Liver (tissue), 9 donors: ENCODE data around the gene SMIM21. TPM values are rescaled to one million over a fixed set of nuclear protein-coding genes. Genes with fewer than 3 reads are reported as not detected.

Experiments used
- DNase-seq: peaks from one replicate; pipeline ENCODE4 v3.0.0-alpha.2; 2017; ENCODE audit warnings: low spot score
- H3K27ac ChIP-seq, 2 donors: one replicate each; pipeline ENCODE4 v1.7.0; 2013; ENCODE audit warnings: inconsistent platforms in 2 of 2, low read length in 2 of 2, control low read depth in 1 of 2, low read depth in 1 of 2, mild to moderate bottlenecking in 1 of 2
- H3K27me3 ChIP-seq, 4 donors: one replicate each; pipeline versions ENCODE4 v1.6.1 to v1.7.0; 2013; ENCODE audit warnings: low read length in 3 of 4, inconsistent platforms in 1 of 4, mild to moderate bottlenecking in 1 of 4, moderate library complexity in 1 of 4; ENCODE audit not compliant: control insufficient read depth in 4 of 4, insufficient read depth in 4 of 4
- H3K36me3 ChIP-seq, 4 donors: one replicate each; pipeline versions ENCODE4 v1.6.1 to v1.7.0; 2013; ENCODE audit warnings: low read length in 3 of 4, mild to moderate bottlenecking in 3 of 4, low read depth in 1 of 4, moderate library complexity in 1 of 4; ENCODE audit not compliant: control insufficient read depth in 4 of 4, insufficient read depth in 3 of 4
- H3K4me1 ChIP-seq, 4 donors: one replicate each; pipeline versions ENCODE4 v1.6.1 to v1.7.0; 2013; ENCODE audit warnings: low read length in 3 of 4, mild to moderate bottlenecking in 3 of 4, moderate library complexity in 1 of 4; ENCODE audit not compliant: control insufficient read depth in 4 of 4, insufficient read depth in 4 of 4
- H3K4me3 ChIP-seq, 3 donors: one replicate each; pipeline versions ENCODE4 v1.6.1 to v1.7.0; 2013; ENCODE audit warnings: low read length in 3 of 3, control low read depth in 1 of 3, low read depth in 1 of 3, mild to moderate bottlenecking in 1 of 3
- H3K9ac ChIP-seq, 2 donors: one replicate each; pipeline ENCODE4 v1.7.0; 2013; ENCODE audit warnings: low read length in 2 of 2, mild to moderate bottlenecking in 2 of 2, moderate library complexity in 2 of 2, control low read depth in 1 of 2, low read depth in 1 of 2
- H3K9me3 ChIP-seq, 4 donors: one replicate each; pipeline versions ENCODE4 v1.6.1 to v1.7.0; 2013; ENCODE audit warnings: low read length in 3 of 4; ENCODE audit not compliant: control insufficient read depth in 4 of 4
- EGR1 ChIP-seq, 2 donors: IDR thresholded peaks; 2 replicates each; pipeline ENCODE4 v1.6.1; 2016 to 2018; ENCODE audit warnings: antibody characterized with exemption in 2 of 2, low read depth in 2 of 2
- FOXA1 ChIP-seq: IDR thresholded peaks from 2 replicates; pipeline ENCODE4 v1.6.1; 2016; ENCODE audit warnings: antibody characterized with exemption
- FOXA2 ChIP-seq: IDR thresholded peaks from 2 replicates; pipeline ENCODE4 v1.6.1; 2016; ENCODE audit warnings: antibody characterized with exemption
- GABPA ChIP-seq, 2 donors: IDR thresholded peaks in 1 of 2; conservative IDR thresholded peaks in 1 of 2; 2 replicates each; pipeline ENCODE4 v1.6.1; 2016; ENCODE audit warnings: antibody characterized with exemption in 2 of 2, mild to moderate bottlenecking in 1 of 2, moderate library complexity in 1 of 2
- HNF4A ChIP-seq, 2 donors: conservative IDR thresholded peaks; 2 replicates each; pipeline ENCODE4 v1.6.1; 2016; ENCODE audit warnings: antibody characterized with exemption in 2 of 2, mild to moderate bottlenecking in 2 of 2
- HNF4G ChIP-seq: IDR thresholded peaks from 2 replicates; pipeline ENCODE4 v1.6.1; 2016; ENCODE audit warnings: antibody characterized with exemption
- JUND ChIP-seq, 2 donors: IDR thresholded peaks; 2 replicates each; pipeline ENCODE4 v1.6.1; 2016; ENCODE audit warnings: antibody characterized with exemption in 2 of 2
- NR2F2 ChIP-seq: IDR thresholded peaks from 2 replicates; pipeline ENCODE4 v1.6.1; 2016; ENCODE audit warnings: antibody characterized with exemption
- RAD21 ChIP-seq, 2 donors: IDR thresholded peaks; 2 replicates each; pipeline ENCODE4 v1.6.1; 2016; ENCODE audit warnings: antibody characterized with exemption in 2 of 2, mild to moderate bottlenecking in 2 of 2
- RXRA ChIP-seq, 2 donors: IDR thresholded peaks; 2 replicates each; pipeline ENCODE4 v1.6.1; 2017 to 2018; ENCODE audit warnings: antibody characterized with exemption in 2 of 2, mild to moderate bottlenecking in 1 of 2
- SP1 ChIP-seq: IDR thresholded peaks from 2 replicates; pipeline ENCODE4 v1.6.1; 2018; ENCODE audit warnings: antibody characterized with exemption, mild to moderate bottlenecking
- TAF1 ChIP-seq: conservative IDR thresholded peaks from 2 replicates; pipeline ENCODE4 v1.6.1; 2016; ENCODE audit warnings: antibody characterized with exemption, mild to moderate bottlenecking
- YY1 ChIP-seq: IDR thresholded peaks from 2 replicates; pipeline ENCODE4 v1.6.1; 2016; ENCODE audit warnings: antibody characterized with exemption, mild to moderate bottlenecking
- WGBS: extraction: QIAGEN DNeasy Blood & Tissue Kit; methylation state at CpG from one replicate; pipeline ENCODE4 v1.1.7; 2013; 5-methylcytosine and 5-hydroxymethylcytosine counted together
- polyA plus RNA-seq, 2 donors: library from polyadenylated mRNA; stranded (reverse) in 1 of 2; unstranded in 1 of 2; fragments of 200-250 nt in 1 of 2; fragments of >200 nt in 1 of 2; fragmentation: Nextera tagmentation in 1 of 2; extraction: Ambion mirVana in 1 of 2; gene quantifications; one replicate each; pipeline versions ENCODE4 v1.2.1 to v1.2.3, GENCODE V29; 2013 to 2015
- total RNA-seq, 2 donors: library from RNA; depleted of rRNA; stranded (reverse); fragments of >200 nt; gene quantifications; one replicate each; pipeline ENCODE4 v1.2.3, GENCODE V29; 2014
- TF ChIP-seq, protein P1 (sequence below): fragments of 150-350 bp; IDR thresholded peaks from 2 replicates; pipeline ENCODE4 v1.5.1; 2017; ENCODE audit warnings: improper control_type of control experiment, low read depth, low read length; ENCODE audit not compliant: missing input control
- TF ChIP-seq, protein P2 (sequence below): IDR thresholded peaks from 2 replicates; pipeline ENCODE4 v1.6.1; 2016; ENCODE audit warnings: antibody characterized with exemption
- TF ChIP-seq, protein P3 (sequence below): IDR thresholded peaks from 2 replicates; pipeline ENCODE4 v1.6.1; 2016; ENCODE audit warnings: antibody characterized with exemption, mild to moderate bottlenecking
- TF ChIP-seq, protein P4 (sequence below): IDR thresholded peaks from 2 replicates; pipeline ENCODE4 v1.6.1; 2016; ENCODE audit warnings: antibody characterized with exemption
- TF ChIP-seq, protein P5 (sequence below): IDR thresholded peaks from 2 replicates; pipeline ENCODE4 v1.6.1; 2016; ENCODE audit warnings: antibody characterized with exemption
- donor health status: healthy.
- donor health status: healthy.
- donor health status: healthy.
- donor health status: healthy.
- donor health status: healthy.

SMIM21 gene
- total and polyA plus RNA-seq, 4 donors, result not detected

DNA sequence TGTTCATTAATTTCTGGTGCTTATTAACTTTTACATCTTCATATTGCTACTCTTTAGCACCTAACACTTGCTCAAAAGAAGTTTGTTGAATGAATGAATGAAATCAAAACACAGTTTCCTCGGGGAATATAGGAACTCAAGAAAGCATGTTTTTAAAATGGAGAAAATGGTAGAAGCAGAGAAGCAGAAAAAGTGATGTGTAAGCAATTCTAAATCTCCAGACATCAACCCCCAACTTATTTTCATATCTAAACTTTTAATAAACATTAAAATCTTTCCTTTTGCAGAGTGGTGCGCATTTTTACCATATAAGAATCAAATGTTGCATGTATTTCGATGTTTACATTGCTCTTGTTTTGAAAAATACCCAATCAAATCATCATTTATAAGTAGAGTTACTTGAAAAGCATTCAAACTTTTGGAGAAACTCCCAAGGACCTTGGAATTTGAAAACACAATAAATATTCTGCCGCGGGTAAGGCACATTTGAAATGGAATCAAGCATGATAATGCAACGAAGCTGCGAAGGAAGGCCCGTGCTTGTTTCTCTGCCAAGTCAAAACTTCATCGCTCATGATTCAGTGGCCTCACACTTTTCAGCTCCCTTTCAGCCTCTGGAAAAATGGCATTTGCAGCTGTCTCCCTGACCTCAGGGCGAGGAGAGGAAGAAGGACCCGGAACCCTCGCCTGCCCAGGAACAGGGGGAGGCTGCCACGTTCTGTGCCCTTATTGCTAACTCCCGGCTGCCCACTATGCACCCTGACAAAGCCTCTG is 26.7 kb upstream of the SMIM21 start:
- Histone ChIP-seq H3K27ac (no peak overlapping the region), H3K36me3 (no peaks in the 10 kb centered on the region), H3K27me3 (peaks cover 0 to 3% (median 0%) of the 10 kb centered on the region in 4 donors), H3K4me3 (no peak overlapping the region), H3K9me3 (peaks cover 0 to 8% (median 0%) of the 10 kb centered on the region in 4 donors), H3K4me1 (peaks cover 0 to 18% (median 7%) of the 10 kb centered on the region in 4 donors), H3K9ac (no peak overlapping the region)
- no peak for DNase-seq
- TF ChIP-seq, protein P1, sequence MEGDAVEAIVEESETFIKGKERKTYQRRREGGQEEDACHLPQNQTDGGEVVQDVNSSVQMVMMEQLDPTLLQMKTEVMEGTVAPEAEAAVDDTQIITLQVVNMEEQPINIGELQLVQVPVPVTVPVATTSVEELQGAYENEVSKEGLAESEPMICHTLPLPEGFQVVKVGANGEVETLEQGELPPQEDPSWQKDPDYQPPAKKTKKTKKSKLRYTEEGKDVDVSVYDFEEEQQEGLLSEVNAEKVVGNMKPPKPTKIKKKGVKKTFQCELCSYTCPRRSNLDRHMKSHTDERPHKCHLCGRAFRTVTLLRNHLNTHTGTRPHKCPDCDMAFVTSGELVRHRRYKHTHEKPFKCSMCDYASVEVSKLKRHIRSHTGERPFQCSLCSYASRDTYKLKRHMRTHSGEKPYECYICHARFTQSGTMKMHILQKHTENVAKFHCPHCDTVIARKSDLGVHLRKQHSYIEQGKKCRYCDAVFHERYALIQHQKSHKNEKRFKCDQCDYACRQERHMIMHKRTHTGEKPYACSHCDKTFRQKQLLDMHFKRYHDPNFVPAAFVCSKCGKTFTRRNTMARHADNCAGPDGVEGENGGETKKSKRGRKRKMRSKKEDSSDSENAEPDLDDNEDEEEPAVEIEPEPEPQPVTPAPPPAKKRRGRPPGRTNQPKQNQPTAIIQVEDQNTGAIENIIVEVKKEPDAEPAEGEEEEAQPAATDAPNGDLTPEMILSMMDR, result no peak
- TF ChIP-seq GABPA (IDR thresholded peaks at IDR 0.05 in 1 of 2, conservative IDR thresholded peaks at IDR 0.05 in 1 of 2) (no peak), JUND (IDR thresholded peaks at IDR 0.05) (no peak), HNF4A (conservative IDR thresholded peaks at IDR 0.05) (no peak), YY1 (no peak), EGR1 (IDR thresholded peaks at IDR 0.05; ENCODE audit: low read depth in 2 of 2) (no peak), SP1 (no peak), FOXA1 (no peak), RAD21 (IDR thresholded peaks at IDR 0.05) (no peak), RXRA (IDR thresholded peaks at IDR 0.05) (no peak), TAF1 (no peak), NR2F2 (no peak), HNF4G (no peak), FOXA2 (no peak)
- TF ChIP-seq, protein P2, sequence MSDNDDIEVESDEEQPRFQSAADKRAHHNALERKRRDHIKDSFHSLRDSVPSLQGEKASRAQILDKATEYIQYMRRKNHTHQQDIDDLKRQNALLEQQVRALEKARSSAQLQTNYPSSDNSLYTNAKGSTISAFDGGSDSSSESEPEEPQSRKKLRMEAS, result no peak
- TF ChIP-seq, protein P3, sequence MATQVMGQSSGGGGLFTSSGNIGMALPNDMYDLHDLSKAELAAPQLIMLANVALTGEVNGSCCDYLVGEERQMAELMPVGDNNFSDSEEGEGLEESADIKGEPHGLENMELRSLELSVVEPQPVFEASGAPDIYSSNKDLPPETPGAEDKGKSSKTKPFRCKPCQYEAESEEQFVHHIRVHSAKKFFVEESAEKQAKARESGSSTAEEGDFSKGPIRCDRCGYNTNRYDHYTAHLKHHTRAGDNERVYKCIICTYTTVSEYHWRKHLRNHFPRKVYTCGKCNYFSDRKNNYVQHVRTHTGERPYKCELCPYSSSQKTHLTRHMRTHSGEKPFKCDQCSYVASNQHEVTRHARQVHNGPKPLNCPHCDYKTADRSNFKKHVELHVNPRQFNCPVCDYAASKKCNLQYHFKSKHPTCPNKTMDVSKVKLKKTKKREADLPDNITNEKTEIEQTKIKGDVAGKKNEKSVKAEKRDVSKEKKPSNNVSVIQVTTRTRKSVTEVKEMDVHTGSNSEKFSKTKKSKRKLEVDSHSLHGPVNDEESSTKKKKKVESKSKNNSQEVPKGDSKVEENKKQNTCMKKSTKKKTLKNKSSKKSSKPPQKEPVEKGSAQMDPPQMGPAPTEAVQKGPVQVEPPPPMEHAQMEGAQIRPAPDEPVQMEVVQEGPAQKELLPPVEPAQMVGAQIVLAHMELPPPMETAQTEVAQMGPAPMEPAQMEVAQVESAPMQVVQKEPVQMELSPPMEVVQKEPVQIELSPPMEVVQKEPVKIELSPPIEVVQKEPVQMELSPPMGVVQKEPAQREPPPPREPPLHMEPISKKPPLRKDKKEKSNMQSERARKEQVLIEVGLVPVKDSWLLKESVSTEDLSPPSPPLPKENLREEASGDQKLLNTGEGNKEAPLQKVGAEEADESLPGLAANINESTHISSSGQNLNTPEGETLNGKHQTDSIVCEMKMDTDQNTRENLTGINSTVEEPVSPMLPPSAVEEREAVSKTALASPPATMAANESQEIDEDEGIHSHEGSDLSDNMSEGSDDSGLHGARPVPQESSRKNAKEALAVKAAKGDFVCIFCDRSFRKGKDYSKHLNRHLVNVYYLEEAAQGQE, result no peak
- TF ChIP-seq, protein P4, sequence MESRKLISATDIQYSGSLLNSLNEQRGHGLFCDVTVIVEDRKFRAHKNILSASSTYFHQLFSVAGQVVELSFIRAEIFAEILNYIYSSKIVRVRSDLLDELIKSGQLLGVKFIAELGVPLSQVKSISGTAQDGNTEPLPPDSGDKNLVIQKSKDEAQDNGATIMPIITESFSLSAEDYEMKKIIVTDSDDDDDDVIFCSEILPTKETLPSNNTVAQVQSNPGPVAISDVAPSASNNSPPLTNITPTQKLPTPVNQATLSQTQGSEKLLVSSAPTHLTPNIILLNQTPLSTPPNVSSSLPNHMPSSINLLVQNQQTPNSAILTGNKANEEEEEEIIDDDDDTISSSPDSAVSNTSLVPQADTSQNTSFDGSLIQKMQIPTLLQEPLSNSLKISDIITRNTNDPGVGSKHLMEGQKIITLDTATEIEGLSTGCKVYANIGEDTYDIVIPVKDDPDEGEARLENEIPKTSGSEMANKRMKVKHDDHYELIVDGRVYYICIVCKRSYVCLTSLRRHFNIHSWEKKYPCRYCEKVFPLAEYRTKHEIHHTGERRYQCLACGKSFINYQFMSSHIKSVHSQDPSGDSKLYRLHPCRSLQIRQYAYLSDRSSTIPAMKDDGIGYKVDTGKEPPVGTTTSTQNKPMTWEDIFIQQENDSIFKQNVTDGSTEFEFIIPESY, result no peak
- TF ChIP-seq, protein P5, sequence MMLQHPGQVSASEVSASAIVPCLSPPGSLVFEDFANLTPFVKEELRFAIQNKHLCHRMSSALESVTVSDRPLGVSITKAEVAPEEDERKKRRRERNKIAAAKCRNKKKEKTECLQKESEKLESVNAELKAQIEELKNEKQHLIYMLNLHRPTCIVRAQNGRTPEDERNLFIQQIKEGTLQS, result no peak
- WGBS, result 94% methylated on average over 14 of the region's 14 CpGs
